Liver (tissue), 3 donors: ENCODE data around the gene DEPDC4.

Experiments
- EGR1 ChIP-seq, 2 donors: IDR thresholded peaks; 2 replicates each; pipeline ENCODE4 v1.6.1; 2016 to 2018; ENCODE audit warnings: antibody characterized with exemption in 2 of 2, low read depth in 2 of 2
- FOXA1 ChIP-seq: IDR thresholded peaks from 2 replicates; pipeline ENCODE4 v1.6.1; 2016; ENCODE audit warnings: antibody characterized with exemption
- FOXA2 ChIP-seq: IDR thresholded peaks from 2 replicates; pipeline ENCODE4 v1.6.1; 2016; ENCODE audit warnings: antibody characterized with exemption
- HNF4A ChIP-seq, 2 donors: conservative IDR thresholded peaks; 2 replicates each; pipeline ENCODE4 v1.6.1; 2016; ENCODE audit warnings: antibody characterized with exemption in 2 of 2, mild to moderate bottlenecking in 2 of 2
- HNF4G ChIP-seq: IDR thresholded peaks from 2 replicates; pipeline ENCODE4 v1.6.1; 2016; ENCODE audit warnings: antibody characterized with exemption
- JUND ChIP-seq, 2 donors: IDR thresholded peaks; 2 replicates each; pipeline ENCODE4 v1.6.1; 2016; ENCODE audit warnings: antibody characterized with exemption in 2 of 2
- NR2F2 ChIP-seq: IDR thresholded peaks from 2 replicates; pipeline ENCODE4 v1.6.1; 2016; ENCODE audit warnings: antibody characterized with exemption
- RAD21 ChIP-seq, 2 donors: IDR thresholded peaks; 2 replicates each; pipeline ENCODE4 v1.6.1; 2016; ENCODE audit warnings: antibody characterized with exemption in 2 of 2, mild to moderate bottlenecking in 2 of 2
- RXRA ChIP-seq, 2 donors: IDR thresholded peaks; 2 replicates each; pipeline ENCODE4 v1.6.1; 2017 to 2018; ENCODE audit warnings: antibody characterized with exemption in 2 of 2, mild to moderate bottlenecking in 1 of 2
- TAF1 ChIP-seq: conservative IDR thresholded peaks from 2 replicates; pipeline ENCODE4 v1.6.1; 2016; ENCODE audit warnings: antibody characterized with exemption, mild to moderate bottlenecking
- YY1 ChIP-seq: IDR thresholded peaks from 2 replicates; pipeline ENCODE4 v1.6.1; 2016; ENCODE audit warnings: antibody characterized with exemption, mild to moderate bottlenecking
- TF ChIP-seq, protein P1 (sequence below): fragments of 150-350 bp; IDR thresholded peaks from 2 replicates; pipeline ENCODE4 v1.5.1; 2017; ENCODE audit warnings: improper control_type of control experiment, low read depth, low read length; ENCODE audit not compliant: missing input control
- TF ChIP-seq, protein P2 (sequence below): IDR thresholded peaks from 2 replicates; pipeline ENCODE4 v1.6.1; 2016; ENCODE audit warnings: antibody characterized with exemption, mild to moderate bottlenecking
- TF ChIP-seq, protein P3 (sequence below): IDR thresholded peaks from 2 replicates; pipeline ENCODE4 v1.6.1; 2016; ENCODE audit warnings: antibody characterized with exemption
- donor health status: healthy.
- donor health status: healthy.

DNA sequence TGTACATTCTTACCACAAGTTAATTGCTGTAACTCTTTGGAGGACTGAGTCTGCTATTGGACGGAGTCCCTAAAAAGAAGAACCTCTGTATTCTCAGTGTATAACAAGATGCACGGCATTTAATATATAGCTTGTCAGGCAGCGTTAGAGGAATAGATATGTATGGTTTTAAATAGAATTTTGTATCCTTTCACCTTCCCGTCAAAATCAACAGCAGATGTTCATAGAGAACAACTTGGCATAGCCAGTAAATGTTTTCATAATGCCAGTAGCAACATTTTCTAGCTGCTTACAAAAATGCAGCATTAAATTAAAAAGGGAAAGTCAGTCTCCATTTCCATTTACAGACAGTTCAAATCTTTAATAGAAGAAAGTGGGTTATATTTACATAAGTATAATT is 6.9 kb upstream of the DEPDC4 start:
- TF ChIP-seq JUND (IDR thresholded peaks at IDR 0.05): no peak
- TF ChIP-seq, protein P1, sequence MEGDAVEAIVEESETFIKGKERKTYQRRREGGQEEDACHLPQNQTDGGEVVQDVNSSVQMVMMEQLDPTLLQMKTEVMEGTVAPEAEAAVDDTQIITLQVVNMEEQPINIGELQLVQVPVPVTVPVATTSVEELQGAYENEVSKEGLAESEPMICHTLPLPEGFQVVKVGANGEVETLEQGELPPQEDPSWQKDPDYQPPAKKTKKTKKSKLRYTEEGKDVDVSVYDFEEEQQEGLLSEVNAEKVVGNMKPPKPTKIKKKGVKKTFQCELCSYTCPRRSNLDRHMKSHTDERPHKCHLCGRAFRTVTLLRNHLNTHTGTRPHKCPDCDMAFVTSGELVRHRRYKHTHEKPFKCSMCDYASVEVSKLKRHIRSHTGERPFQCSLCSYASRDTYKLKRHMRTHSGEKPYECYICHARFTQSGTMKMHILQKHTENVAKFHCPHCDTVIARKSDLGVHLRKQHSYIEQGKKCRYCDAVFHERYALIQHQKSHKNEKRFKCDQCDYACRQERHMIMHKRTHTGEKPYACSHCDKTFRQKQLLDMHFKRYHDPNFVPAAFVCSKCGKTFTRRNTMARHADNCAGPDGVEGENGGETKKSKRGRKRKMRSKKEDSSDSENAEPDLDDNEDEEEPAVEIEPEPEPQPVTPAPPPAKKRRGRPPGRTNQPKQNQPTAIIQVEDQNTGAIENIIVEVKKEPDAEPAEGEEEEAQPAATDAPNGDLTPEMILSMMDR: no peak
- TF ChIP-seq YY1: no peak
- TF ChIP-seq, protein P2, sequence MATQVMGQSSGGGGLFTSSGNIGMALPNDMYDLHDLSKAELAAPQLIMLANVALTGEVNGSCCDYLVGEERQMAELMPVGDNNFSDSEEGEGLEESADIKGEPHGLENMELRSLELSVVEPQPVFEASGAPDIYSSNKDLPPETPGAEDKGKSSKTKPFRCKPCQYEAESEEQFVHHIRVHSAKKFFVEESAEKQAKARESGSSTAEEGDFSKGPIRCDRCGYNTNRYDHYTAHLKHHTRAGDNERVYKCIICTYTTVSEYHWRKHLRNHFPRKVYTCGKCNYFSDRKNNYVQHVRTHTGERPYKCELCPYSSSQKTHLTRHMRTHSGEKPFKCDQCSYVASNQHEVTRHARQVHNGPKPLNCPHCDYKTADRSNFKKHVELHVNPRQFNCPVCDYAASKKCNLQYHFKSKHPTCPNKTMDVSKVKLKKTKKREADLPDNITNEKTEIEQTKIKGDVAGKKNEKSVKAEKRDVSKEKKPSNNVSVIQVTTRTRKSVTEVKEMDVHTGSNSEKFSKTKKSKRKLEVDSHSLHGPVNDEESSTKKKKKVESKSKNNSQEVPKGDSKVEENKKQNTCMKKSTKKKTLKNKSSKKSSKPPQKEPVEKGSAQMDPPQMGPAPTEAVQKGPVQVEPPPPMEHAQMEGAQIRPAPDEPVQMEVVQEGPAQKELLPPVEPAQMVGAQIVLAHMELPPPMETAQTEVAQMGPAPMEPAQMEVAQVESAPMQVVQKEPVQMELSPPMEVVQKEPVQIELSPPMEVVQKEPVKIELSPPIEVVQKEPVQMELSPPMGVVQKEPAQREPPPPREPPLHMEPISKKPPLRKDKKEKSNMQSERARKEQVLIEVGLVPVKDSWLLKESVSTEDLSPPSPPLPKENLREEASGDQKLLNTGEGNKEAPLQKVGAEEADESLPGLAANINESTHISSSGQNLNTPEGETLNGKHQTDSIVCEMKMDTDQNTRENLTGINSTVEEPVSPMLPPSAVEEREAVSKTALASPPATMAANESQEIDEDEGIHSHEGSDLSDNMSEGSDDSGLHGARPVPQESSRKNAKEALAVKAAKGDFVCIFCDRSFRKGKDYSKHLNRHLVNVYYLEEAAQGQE: no peak
- TF ChIP-seq RXRA (IDR thresholded peaks at IDR 0.05): no peak
- TF ChIP-seq HNF4A (conservative IDR thresholded peaks at IDR 0.05): no peak
- TF ChIP-seq TAF1: no peak
- no peak for TF ChIP-seq EGR1 (IDR thresholded peaks at IDR 0.05; ENCODE audit: low read depth in 2 of 2)
- no peak for TF ChIP-seq FOXA1
- TF ChIP-seq RAD21 (IDR thresholded peaks at IDR 0.05): no peak
- no peak for TF ChIP-seq NR2F2
- TF ChIP-seq HNF4G: no peak
- TF ChIP-seq, protein P3, sequence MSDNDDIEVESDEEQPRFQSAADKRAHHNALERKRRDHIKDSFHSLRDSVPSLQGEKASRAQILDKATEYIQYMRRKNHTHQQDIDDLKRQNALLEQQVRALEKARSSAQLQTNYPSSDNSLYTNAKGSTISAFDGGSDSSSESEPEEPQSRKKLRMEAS: no peak
- TF ChIP-seq FOXA2: no peak
